SK-MEL-5 (cell line): ENCODE measurements around the gene LUC7L. TPM values are rescaled to one million over a fixed set of nuclear protein-coding genes. Genes with fewer than 3 reads are reported as not detected.
A peak's percentile ranks its signal among the peaks of the same experiment; 100 is the strongest.
"Not testable (repeated sequence)": the region's sequence is repeated elsewhere in the genome, so short reads cannot be mapped to it uniquely, and the experiment has no call there.

ENCODE experiments used
- DNase-seq: peaks from one replicate; pipeline ENCODE4 v3.0.0-alpha.2; 2016; ENCODE audit warnings: low read depth, low spot score
- in situ Hi-C: cut with HindIII; loops from 2 replicates; pipeline ENCODE4 v1.10.0; 2016; ENCODE audit warnings: low sequenced_read_pairs, high pct_unique_total_duplicates, low pct_unique_long_range_greater_than_20kb
- total RNA-seq: library from RNA; depleted of rRNA; stranded (reverse); fragments of >200 nt; shearing (Covaris generic); gene quantifications from 2 replicates; pipeline ENCODE4 v1.2.3, GENCODE V29; 2014

The LUC7L gene
- total RNA-seq, 1 experiment from 2014 or later = 28.2 TPM

DNA sequence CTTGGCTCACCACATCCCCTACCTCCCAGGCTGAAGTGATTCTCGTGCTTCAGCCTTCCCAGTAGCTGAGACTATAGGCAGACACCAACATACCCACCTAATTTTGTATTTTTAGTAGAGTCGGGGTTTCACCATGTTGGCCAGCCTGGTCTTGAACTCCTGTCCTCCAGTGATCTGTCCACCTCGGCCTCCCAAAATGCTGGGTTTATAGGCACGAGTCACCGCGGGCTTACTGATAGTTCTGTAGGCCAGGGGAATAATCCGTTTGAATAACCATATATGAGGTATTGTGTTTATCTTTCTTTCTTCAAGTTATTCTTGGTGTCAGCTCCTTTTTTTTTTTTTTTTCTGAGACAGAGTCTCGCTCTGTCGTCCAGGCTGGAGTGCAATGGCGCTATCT is 13.0 kb upstream of the LUC7L start:
- in situ Hi-C loops = no loop called here
- DNase-seq = no peak

DNA sequence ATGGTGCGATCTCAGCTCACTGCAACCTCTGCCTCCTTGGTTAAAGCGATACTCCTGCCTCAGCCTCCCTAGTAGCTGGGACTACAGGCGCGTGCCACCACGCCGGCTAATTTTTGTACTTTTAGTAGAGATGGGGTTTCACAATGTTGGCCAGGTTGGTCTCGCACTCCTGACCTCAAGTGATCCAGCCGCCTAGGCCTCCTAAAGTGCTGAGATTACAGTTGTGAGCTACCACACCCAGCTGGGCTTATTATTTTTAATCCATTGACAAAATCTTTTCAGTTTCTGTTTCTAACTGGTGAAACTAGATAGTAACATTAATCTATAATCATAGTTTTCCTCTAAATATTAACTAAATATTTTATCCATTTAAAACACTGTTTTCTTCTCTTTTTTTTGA is 11.3 kb upstream of the LUC7L start:
- in situ Hi-C loops = no loop called here
- DNase-seq = no peak

DNA sequence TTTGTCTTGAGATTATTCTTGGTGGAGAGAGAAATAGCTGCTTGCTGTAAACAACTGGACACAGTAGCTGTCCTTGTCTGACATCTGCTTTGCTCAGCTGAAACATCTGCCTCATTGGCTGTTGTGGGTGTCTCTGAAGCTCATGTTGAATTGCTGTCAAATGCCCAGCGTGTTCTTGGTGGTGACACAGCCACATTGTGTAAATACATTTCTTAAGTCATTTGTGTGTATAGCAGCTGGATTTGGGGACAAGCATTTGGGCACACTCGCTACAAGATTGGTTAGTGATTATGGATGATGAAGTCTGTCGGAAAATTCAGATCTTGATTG is 10.7 kb upstream of the LUC7L start:
- DNase-seq = no peak
- in situ Hi-C loops = no loop called here

DNA sequence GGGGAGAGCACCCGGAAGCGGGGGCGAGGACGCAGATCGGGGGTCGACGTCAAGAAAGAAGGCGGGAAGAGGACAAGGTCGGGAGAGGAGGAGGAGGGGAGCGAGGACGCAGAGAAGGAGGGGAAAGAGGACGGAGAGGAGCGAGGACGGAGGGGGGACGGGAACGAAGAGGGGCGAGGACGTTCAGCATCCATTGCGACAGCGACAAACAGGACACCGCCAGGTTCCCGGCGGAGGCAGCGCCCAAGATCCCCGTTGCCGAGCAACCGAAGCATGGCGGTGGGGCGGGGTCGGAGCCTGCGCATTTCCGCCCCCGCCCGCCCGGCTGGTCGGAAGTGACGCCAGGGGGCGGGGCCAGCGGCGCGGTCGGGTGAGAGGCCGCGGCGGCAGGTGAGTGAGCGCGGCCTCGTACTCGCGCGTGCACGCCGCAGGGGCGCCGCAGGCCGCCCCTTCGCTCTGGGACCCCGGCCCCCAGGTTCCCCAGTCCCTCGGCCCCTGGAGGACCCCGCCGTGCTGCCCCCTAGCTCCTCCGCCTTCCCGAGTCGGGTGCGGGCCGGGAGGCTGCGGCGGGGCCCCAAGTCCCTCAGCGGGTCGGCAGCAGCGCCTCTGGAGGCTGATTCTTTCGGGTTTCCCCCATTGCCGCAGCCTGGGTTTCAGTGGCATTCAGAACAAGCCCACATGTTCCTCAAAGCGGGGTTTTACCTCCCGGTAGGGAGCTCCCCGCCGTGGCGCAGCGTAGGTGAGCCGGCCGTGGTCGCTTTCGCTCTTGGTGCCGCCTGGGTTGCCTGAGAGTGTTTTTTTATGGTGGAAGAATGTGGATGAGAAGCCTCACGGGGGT is 5.4 kb upstream of the LUC7L start, which contains the start of gene FAM234A:
TSS of gene FAM234A (plus strand) at position 354 of the 838 bp plus-strand sequence. CDS start 19,593 bp downstream, outside the sequence.
- in situ Hi-C loops = no loop called here
- peak; percentile 89 for DNase-seq

DNA sequence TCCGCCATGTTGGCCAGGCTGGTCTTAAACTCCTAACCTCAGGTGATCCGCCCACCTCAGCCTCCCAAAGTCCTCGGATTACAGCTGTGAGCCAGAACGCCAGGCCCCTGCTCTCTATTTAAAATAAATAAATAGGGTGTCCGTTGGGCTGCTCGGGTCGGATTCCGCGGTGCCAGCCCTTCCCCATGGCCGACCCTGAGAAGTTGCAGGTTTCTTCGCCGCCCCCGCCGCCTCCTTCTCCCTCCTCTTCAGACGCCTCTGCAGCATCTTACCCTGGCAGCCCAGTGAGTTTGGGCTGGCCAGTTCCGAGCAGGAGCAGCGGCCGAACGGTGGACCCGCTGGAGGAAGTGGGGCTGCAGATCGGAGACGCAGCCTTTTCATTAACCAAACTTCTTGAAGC is 1.7 kb upstream of the LUC7L start:
- DNase-seq = no peak
- in situ Hi-C loops = no loop called here

DNA sequence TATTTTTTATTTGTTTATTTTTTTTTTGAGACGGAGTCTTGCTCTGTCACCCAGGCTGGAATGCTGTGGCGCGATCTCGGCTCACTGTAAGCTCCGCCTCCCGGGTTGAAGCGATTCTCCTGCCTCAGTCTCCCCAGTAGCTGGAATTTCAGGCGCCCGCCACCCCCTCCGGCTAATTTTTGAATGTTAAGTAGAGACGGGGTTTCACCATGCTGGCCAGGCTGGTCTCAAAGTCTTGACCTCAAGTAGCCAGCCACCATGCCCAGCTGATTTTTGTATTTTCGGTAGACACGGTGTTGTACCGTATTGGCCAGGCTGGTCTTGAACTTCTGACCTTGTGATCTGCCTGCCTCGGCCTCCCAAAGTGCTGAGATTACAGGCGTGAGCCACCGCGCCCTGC is 1.1 kb upstream of the LUC7L start:
- in situ Hi-C loops = not testable (repeated sequence)

DNA sequence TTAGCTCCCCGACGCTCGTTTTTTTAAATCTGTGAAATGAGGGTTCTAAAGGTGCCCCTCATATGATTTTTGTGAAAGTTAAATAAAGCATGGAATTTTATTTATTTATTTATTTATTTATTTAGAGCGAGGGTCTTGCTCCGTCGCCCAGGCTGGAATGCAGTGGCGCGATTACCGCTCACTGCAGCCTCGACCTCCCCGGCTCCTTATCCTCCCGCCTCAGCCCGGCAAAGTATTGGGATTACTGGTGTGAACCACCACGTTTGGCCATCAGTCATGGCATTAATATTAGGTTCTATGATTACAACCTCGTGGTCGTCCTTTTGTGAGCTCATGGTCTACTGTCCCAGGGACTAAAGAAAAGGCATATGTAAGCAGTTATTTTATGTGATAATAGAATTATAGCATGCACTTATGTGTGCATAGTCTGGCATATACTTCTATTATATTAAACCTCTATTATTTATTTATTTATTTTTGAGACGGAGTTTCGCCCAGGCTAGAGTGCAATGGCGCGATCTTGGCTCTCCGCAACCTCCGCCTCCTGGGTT is 557 bp upstream of the LUC7L start:
- no peak for DNase-seq
- in situ Hi-C loops = no loop called here

More for the DNA sequence above, 1.1 kb upstream of the LUC7L start:
- not testable (repeated sequence) for DNase-seq

DNA sequence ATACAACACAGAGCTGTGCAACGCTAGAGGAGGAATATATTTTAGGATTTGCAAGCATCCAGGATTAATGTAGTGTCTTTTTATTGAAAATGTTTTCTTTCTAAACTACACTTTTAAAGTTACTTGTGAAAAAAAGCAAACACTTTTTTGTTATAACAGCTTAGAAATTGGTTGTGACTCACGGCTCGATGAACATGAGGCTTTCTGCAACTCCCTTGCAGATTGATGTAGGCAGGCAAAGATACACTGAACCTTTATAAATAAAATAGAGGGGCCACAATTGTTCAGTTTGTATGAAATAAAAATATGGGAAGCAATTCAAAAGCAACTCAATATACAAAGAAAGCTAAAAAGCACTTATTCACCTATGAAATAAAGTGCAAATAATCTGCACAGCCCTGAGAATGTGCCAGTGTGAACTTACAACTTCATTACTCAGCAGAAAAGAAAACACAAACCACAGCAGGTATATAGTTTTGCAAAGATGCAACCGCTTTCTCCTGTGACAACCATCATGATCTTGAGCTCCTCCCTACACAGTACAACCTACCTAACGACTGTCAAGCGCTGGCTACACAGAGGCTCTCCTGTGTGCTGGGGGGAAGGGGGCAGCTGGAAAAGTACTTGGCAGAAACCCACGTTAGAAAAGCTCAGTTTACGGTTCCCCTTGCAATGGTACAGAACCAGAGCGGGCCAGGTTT is 948 bp downstream of the LUC7L start:
- in situ Hi-C loops = no loop called here
- DNase-seq = peak; percentile 20

DNA sequence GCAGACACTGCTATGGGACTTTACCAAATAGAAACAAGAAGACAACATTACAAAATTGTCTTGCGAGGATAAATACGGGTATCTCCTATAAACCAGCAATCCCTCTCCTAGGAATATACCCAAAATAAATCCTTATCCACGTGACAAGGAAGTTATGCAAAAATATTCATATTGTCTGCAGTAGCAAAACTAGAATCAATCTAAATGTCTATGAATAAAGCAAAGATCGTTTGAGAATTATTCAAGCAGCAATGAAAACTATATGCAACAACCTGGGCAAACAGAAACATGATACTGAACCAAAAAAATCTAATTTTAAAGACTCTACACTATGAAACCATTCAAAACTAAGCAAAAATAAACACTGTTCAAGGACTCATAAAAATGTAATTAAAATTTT is 9.2 kb downstream of the LUC7L start:
- in situ Hi-C loops = no loop called here
- no peak for DNase-seq

DNA sequence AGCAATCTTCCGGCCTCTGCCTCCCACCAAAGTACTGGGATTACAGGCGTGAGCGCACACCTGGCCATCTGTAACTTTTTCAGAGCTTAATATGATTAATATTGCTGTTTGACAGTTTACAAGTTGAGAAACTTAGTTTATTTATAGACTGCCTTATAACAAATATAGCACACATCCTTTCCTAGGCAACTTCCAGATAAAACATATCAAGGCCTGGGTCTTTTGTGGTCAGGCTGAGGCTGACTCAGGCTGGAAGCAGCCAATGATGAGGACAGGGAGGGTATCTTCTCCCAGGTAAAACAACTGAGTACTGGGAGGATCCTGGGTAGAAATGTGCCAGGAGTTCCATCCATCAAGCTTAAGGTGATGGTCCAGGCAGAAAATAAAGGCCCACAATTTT is 16.2 kb downstream of the LUC7L start:
- in situ Hi-C loops = no loop called here
- DNase-seq = no peak

DNA sequence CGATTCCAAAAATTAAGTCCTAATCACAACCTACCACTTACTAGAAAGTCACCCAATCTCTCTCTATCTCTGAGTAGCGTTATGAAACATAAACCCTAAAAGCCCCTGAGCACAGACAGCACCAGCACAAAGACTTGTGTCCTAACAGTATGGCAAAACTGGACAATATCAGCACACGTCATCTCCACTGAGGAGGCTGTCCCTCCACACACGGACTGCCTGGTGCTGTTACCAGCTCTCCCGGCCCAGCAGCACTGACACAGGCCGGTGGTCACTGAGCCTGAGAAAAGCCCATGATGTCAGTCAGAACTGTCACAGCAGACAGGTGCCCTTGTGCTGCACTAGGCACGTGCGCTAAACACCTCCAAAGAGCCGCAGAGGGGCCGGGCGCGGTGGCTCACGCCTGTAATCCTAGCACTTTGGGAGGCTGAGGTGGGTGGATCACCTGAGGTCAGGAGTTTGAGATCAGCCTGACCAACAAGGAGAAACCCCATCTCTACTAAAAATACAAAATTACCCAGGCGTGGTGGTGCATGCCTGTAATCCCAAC is 17.5 kb downstream of the LUC7L start:
- in situ Hi-C loops, DNase-seq: not testable (repeated sequence)

DNA sequence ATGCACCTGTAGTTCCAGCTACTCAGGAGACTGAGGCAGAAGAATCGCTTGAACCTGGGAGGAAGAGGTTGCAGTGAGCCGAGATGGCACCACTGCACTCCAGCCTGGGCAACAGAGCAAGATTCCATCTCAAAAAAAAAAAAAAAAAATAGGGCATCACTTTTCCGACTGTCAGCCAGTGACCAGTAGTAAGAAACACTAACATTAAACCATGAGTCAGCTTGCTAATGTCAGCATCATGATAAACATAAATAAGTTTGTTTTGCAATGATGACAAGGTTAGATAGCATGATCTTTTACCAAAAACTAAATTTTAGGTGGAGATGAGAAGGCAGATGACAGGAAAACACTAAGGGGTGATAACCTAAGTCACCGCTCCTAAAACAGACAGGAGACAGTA is 19.9 kb downstream of the LUC7L start:
- DNase-seq, in situ Hi-C loops: not testable (repeated sequence)

DNA sequence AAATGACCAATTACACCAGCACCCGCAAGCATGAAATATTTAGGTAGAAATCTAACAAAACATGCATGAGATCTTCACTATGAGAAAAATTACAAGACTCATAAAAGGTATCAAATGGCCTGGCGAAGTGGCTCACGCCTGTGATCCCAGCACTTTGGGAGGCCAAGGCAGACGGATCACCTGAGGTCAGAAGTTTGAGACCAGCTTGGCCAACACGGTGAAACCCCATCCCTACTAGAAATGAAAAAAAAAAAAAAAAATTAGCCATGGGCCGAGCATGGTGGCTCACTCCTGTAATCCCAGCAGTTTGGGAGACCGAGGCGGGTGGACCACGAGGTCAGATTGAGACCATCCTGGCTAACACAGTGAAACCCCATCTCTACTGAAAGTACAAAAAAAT is 25.2 kb downstream of the LUC7L start:
- DNase-seq, in situ Hi-C loops: not testable (repeated sequence)

DNA sequence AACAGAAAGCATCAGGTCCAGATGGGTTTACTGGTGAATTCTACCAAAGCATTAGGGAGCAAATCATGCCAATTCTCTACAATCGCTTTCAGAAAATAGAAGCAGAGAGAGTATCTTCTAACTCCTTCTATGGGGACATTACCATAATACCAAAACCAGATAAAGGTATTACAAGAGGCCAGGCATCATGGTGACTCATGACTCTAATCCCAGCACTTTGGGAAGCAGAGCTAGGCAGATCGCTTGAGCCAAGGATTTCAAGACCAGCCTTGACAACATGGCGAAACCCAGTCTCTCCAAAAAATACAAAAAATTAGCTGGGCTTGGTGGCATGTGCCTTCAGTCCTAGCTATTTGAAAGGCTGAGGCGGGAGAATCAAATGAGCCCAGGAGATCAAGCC is 26.0 kb downstream of the LUC7L start:
- DNase-seq = no peak
- in situ Hi-C loops = no loop called here

DNA sequence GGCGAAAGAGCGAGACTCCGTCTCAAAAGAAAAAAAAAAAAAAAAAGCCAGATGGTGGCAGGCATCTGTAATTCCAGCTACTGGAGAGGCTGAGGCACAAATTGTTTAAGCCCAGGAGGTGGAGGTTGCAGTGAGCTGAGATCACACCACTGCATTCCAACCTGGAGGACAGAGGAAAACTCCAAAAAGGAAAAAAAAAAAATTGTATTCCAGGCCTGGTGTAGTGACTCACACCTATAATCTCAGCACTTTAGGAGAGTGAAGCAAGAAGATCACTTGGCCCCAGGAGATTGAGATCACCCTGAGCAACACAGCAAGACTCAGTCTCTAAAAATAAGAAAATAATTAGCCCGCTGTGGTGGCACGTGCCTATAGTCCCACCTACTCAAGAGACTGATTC is 28.9 kb downstream of the LUC7L start:
- DNase-seq = no peak
- in situ Hi-C loops = no loop called here

DNA sequence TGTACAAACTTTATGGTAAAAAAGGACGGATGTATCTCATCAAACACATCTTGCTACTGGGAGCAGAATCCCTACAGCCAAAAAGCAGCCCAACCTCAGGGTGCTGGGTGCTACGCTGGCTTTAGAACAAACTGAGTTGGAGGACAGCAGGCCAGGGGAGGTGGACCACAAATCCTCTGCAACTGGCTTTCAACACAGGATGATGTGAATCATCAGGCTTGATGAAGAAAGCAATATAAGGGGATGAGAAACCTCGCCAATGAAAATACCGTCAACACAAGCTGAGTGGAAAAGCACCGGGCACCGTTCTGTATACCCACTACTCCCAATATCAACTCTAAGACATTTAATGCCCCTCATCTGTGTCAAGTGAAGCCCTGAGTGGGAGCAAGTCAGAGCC is 34.7 kb downstream of the LUC7L start:
- in situ Hi-C loops = no loop called here
- no peak for DNase-seq

DNA sequence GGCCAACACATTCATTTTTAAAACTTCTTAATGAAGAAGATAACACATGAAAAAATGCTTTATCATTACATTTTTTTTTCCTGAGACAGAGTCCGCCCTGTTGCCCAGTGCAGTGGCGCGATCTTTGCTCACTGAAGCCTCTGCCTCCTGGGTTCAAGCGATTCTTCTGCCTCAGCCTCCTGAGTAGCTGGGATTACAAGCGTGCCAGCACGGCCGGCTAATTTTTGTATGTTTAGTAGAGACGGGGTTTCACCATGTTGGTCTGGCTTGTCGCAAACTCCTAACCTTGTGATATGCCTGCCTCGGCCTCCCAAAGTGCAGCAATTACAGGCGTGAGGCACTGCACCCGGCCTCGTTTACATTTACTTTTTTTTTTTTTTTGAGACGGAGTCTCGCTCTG is 35.8 kb downstream of the LUC7L start:
- in situ Hi-C loops = no loop called here
- no peak for DNase-seq

DNA sequence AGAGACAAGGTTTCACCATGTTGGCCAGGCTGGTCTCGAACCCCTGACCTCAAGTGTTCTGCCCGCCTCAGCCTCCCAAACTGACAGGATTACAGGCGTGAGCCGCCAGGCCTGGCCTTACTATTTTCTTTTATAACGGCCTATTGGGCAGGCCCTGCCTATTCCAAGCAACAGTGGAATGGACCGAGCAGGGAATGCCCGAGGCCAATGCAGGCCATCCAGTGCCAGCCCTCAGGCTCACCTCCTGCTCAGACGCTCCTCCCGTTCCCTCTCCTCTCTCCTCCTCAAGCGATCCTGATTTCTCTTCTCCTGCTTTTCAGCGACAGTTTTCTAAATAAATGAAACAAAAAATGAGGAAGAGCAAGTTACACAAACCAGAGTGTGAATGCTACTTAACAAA is 36.6 kb downstream of the LUC7L start:
- in situ Hi-C loops = no loop called here
- DNase-seq = no peak
